ENCODE results near the gene GPR132.

Gene GPR132

GRCh38 chr14:105071942-105072341 lies 6.7 kb upstream of the GPR132 start:
- Histone ChIP-seq H3K9ac (ENCODE audit: low read length) (no peak overlapping the region), H3K27me3 (ENCODE audit: control insufficient read depth, insufficient read depth, low read length) (no peaks in the 10 kb centered on the region), H3K27ac (ENCODE audit: low read length) (no peak overlapping the region), H3K4me1 (ENCODE audit: control insufficient read depth, low read depth, low read length) (peaks cover 7% of the 10 kb centered on the region), H3K4me3 (ENCODE audit: low read length) (no peak overlapping the region), H3K9me3 (ENCODE audit: control insufficient read depth, low read depth, low read length) (no peaks in the 10 kb centered on the region), H3K36me3 (ENCODE audit: control insufficient read depth, low read depth, low read length) (no peaks in the 10 kb centered on the region)

DNA sequence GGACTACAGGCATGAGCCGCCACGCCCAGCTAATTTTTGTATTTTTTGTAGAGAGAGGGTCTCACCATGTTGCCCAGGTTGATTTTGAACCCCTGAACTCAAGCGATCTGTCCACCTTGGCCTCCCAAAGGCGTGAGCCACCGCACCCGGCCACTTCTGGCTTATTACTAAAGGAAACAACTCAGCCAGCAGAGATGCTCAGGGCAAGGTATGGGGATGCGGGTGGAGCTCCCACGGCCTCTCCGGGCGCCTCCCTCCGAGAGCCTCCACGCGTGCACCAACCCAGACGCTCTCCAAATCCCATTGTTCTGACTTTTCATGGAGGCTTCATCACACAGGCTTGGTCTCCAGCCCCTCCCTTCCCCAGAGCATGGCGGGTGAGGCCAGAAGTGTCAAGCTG lies 6.1 kb upstream of the GPR132 start:
- Histone ChIP-seq H3K27ac (ENCODE audit: low read length) (no peak overlapping the region), H3K9ac (ENCODE audit: low read length) (no peak overlapping the region), H3K4me1 (ENCODE audit: control insufficient read depth, low read depth, low read length) (peaks cover 7% of the 10 kb centered on the region)

DNA sequence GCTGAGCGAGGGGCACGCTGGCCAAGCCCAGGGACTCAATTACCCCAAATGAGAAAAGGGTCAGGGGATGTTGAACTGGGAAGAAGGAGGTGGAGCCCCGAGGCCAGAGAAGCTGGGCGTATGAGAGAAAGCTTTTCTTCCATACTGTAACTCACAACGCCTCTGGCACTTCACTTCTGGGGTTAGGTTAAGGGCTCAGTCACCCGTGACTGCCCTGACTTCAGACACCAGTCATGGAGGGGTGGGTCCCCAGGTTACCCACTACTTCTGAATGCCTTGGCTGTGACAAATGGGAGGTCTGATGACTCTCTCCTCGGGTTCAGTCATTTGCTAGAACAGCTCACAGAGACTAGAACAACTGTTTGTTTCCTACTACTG lies 5.5 kb upstream of the GPR132 start:
- peaks cover 4% of the 10 kb centered on the region for H3K4me1 ChIP-seq (ENCODE audit: control insufficient read depth, low read depth, low read length)

More for the DNA sequence above, 6.1 kb upstream of the GPR132 start:
- Histone ChIP-seq H3K9me3 (ENCODE audit: control insufficient read depth, low read depth, low read length) (no peaks in the 10 kb centered on the region), H3K27me3 (ENCODE audit: control insufficient read depth, insufficient read depth, low read length) (no peaks in the 10 kb centered on the region), H3K4me3 (ENCODE audit: low read length) (no peak overlapping the region), H3K36me3 (ENCODE audit: control insufficient read depth, low read depth, low read length) (no peaks in the 10 kb centered on the region)

DNA sequence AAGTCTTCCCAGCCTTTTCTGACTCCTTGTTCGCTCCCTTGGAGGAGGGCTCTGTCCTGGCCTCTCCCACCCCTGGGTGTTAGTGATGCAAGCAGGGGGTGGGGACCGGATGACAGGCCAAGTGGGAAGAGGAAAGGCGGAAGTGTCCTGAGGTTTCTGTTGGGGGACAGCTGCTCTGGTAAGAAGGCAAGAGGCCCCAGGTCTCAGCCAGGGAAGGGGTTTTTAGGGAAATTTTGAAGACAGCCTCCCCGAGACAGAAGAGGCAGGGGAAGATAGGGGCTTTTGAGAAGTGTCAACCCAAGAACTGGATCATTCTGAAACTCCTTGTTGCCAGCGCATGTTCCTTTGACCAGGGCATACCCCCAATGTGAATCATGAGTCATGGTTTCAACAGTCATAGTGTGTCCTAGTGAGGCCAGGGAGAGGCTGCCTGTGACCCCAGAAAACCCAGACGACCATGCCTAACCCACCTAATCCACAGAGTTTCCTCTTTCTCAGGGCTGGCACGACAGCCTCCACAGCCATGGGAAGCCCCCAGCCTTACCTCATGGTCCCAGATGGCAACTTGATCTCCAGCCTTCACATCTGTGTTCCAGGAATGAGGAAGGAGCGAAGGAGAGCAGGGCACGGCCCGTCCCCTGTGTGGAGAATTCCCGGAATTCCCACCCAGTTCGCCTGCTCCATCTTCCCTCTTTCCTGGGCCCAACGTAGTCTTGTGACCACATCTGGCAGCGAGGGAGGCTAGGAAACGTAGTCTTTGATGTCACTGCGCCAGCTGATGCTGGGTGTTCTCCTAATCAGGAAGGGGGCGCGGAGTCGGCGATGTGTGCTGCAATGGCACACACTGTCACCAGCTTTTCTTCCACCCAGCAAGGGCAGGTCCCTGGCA lies 4.9 kb upstream of the GPR132 start:
- H3K9ac ChIP-seq (ENCODE audit: low read length): no peak overlapping the region
- H3K36me3 ChIP-seq (ENCODE audit: control insufficient read depth, low read depth, low read length): no peaks in the 10 kb centered on the region
- no peaks in the 10 kb centered on the region for H3K9me3 ChIP-seq (ENCODE audit: control insufficient read depth, low read depth, low read length)
- no peaks in the 10 kb centered on the region for H3K27me3 ChIP-seq (ENCODE audit: control insufficient read depth, insufficient read depth, low read length)
- no peaks in the 10 kb centered on the region for H3K4me1 ChIP-seq (ENCODE audit: control insufficient read depth, low read depth, low read length)
- H3K27ac ChIP-seq (ENCODE audit: low read length): no peak overlapping the region
- H3K4me3 ChIP-seq (ENCODE audit: low read length): no peak overlapping the region

More for the DNA sequence above, 5.5 kb upstream of the GPR132 start:
- H3K9ac ChIP-seq (ENCODE audit: low read length): no peak overlapping the region
- no peak overlapping the region for H3K4me3 ChIP-seq (ENCODE audit: low read length)
- no peak overlapping the region for H3K27ac ChIP-seq (ENCODE audit: low read length)
- no peaks in the 10 kb centered on the region for H3K27me3 ChIP-seq (ENCODE audit: control insufficient read depth, insufficient read depth, low read length)
- no peaks in the 10 kb centered on the region for H3K9me3 ChIP-seq (ENCODE audit: control insufficient read depth, low read depth, low read length)
- H3K36me3 ChIP-seq (ENCODE audit: control insufficient read depth, low read depth, low read length): no peaks in the 10 kb centered on the region

- no peak overlapping the region for H3K27ac ChIP-seq (ENCODE audit: low read length)
- no peaks in the 10 kb centered on the region for H3K9me3 ChIP-seq (ENCODE audit: control insufficient read depth, low read depth, low read length)
- H3K9ac ChIP-seq (ENCODE audit: low read length): no peak overlapping the region
- no peaks in the 10 kb centered on the region for H3K36me3 ChIP-seq (ENCODE audit: control insufficient read depth, low read depth, low read length)
- no peak overlapping the region for H3K4me3 ChIP-seq (ENCODE audit: low read length)
- H3K27me3 ChIP-seq (ENCODE audit: control insufficient read depth, insufficient read depth, low read length): no peaks in the 10 kb centered on the region
- H3K4me1 ChIP-seq (ENCODE audit: control insufficient read depth, low read depth, low read length): no peaks in the 10 kb centered on the region
Measured at GRCh38 chr14:105069522-105069870, 4.3 kb upstream of the GPR132 start.

GRCh38 chr14:105068818-105069217 lies 3.6 kb upstream of the GPR132 start:
- H3K36me3 ChIP-seq (ENCODE audit: control insufficient read depth, low read depth, low read length): no peaks in the 10 kb centered on the region
- H3K27me3 ChIP-seq (ENCODE audit: control insufficient read depth, insufficient read depth, low read length): no peaks in the 10 kb centered on the region
- H3K9me3 ChIP-seq (ENCODE audit: control insufficient read depth, low read depth, low read length): no peaks in the 10 kb centered on the region
- H3K9ac ChIP-seq (ENCODE audit: low read length): no peak overlapping the region
- H3K4me3 ChIP-seq (ENCODE audit: low read length): no peak overlapping the region
- no peaks in the 10 kb centered on the region for H3K4me1 ChIP-seq (ENCODE audit: control insufficient read depth, low read depth, low read length)
- no peak overlapping the region for H3K27ac ChIP-seq (ENCODE audit: low read length)

DNA sequence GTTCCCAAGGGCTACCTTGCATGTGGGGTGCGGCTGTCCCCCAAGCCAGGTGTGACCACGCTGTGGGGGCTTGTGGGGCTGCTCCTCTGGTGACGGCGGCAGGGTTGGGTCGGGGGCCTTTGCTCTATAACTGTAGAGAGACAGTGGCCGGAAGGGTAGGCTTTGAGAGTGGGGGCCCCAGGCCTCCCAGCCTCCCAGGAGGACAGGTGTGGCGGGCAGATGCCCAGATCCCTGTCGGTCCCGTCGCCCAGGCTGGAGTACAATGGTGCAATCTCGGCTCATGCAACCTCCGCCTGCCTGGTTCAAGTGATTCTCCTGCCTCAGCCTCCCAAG lies 2.7 kb upstream of the GPR132 start:
- Histone ChIP-seq H3K9ac (ENCODE audit: low read length) (no peak overlapping the region), H3K4me1 (ENCODE audit: control insufficient read depth, low read depth, low read length) (no peaks in the 10 kb centered on the region), H3K4me3 (ENCODE audit: low read length) (no peak overlapping the region), H3K27me3 (ENCODE audit: control insufficient read depth, insufficient read depth, low read length) (no peaks in the 10 kb centered on the region), H3K27ac (ENCODE audit: low read length) (no peak overlapping the region), H3K9me3 (ENCODE audit: control insufficient read depth, low read depth, low read length) (no peaks in the 10 kb centered on the region), H3K36me3 (ENCODE audit: control insufficient read depth, low read depth, low read length) (no peaks in the 10 kb centered on the region)

DNA sequence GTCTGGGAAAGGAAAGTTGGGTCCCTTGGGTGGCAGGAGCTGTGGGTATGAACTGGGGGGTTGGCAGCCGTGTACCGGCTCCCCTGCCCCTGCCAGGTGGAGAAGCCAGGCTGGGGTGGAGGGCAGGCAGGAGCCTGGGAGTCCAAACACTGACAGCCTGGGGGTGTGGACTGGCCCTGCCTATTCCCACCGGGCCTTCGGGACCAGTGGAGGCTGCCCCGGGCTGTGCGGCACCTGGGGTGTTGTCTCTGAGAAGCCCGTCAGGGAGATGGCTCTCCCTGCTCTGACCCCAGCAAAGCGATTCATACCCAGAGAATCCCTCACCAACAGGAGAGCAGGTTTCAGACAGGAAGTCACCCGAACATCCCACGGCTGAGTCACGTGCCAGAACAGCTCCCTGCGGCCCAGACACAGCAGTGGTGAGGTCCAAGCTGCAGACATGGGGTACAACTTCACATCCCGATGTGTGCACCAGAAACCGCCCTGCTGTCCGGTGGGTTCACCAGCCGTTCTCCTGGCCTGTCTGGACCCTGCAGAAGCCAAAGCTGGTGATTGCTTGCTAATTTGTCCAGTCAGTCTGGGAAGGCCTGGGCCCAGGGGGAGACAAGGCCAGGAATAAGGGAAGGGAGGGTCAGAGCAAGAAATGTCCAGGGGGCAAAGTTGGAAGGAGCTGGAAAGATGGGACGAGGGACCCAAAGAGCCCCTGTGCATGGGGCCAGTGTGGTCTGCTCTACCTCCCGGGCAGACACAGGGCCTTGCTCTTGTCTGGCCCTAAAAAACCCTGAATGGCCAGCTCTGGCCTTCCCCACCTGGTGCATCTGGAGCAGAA lies 2.1 kb upstream of the GPR132 start:
- no peaks in the 10 kb centered on the region for H3K9me3 ChIP-seq (ENCODE audit: control insufficient read depth, low read depth, low read length)
- H3K27ac ChIP-seq (ENCODE audit: low read length): no peak overlapping the region
- no peak overlapping the region for H3K9ac ChIP-seq (ENCODE audit: low read length)
- H3K4me1 ChIP-seq (ENCODE audit: control insufficient read depth, low read depth, low read length): no peaks in the 10 kb centered on the region
- no peaks in the 10 kb centered on the region for H3K27me3 ChIP-seq (ENCODE audit: control insufficient read depth, insufficient read depth, low read length)
- no peak overlapping the region for H3K4me3 ChIP-seq (ENCODE audit: low read length)
- no peaks in the 10 kb centered on the region for H3K36me3 ChIP-seq (ENCODE audit: control insufficient read depth, low read depth, low read length)

DNA sequence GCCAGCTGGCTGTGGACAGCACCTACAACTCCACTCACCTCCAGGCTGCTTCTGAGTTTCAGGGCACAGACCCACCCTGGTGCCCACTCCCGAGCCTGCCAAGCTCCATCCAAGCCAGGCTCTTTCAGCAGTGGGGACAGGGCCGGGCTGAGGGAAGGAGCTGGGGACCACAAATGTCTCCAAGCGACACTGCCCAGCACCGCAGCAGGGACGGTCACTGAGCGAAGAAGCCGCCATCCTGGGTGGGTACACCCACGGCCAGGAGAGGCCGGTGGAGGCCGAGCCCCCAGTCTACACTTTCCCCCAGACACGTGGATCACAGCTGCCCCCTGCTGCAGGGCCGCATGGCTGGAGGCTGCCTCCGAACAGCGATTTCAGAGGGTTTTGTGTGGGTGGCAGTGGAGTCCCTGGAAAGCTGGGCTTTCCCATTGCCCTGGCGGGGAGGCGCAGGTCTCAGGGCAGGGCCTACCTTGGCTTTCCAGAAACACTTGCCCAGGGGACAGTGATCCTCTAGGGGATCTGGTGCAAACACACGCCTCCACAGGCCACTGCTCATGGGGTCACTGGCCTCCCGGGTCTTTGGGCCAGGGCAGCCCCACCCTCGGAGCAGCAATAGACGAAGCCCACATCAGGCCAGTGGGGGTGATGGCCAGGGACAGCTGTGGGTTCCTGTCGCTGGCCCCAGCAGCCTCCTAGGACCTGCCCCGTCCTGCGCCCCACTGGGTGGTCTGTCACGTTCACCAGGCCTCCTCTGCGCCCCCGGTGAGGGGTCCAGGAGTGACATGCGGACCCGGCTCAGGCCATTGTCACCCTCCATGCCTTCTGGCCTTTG lies 1.2 kb upstream of the GPR132 start:
- Histone ChIP-seq H3K27ac (ENCODE audit: low read length) (no peak overlapping the region), H3K4me3 (ENCODE audit: low read length) (no peak overlapping the region), H3K9me3 (ENCODE audit: control insufficient read depth, low read depth, low read length) (no peaks in the 10 kb centered on the region), H3K9ac (ENCODE audit: low read length) (no peak overlapping the region), H3K27me3 (ENCODE audit: control insufficient read depth, insufficient read depth, low read length) (no peaks in the 10 kb centered on the region), H3K36me3 (ENCODE audit: control insufficient read depth, low read depth, low read length) (no peaks in the 10 kb centered on the region), H3K4me1 (ENCODE audit: control insufficient read depth, low read depth, low read length) (no peaks in the 10 kb centered on the region)

DNA sequence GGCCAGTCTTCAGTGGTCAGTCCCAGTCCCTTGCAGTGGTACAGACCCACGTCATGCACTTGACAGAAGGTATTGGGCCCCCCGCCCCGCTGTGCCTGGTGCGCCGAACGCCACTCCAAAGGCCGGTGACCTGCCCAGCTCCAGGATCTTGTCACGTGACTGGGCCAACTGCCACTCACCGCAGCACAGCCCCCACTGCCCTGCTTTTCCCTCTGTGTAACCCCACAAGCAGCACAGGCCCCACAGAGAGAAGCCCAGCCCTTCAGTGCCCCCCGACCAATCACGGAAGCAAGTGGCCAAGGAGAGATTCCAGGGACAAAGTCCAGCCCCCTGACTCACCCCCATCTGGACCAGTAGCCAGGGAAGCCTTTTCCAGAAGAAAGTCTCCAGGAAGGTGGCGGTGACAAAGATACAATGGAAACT lies 498 bp downstream of the GPR132 start:
- Histone ChIP-seq H3K4me1 (ENCODE audit: control insufficient read depth, low read depth, low read length) (no peaks in the 10 kb centered on the region), H3K36me3 (ENCODE audit: control insufficient read depth, low read depth, low read length) (no peaks in the 10 kb centered on the region), H3K9me3 (ENCODE audit: control insufficient read depth, low read depth, low read length) (no peaks in the 10 kb centered on the region), H3K27me3 (ENCODE audit: control insufficient read depth, insufficient read depth, low read length) (no peaks in the 10 kb centered on the region), H3K4me3 (ENCODE audit: low read length) (no peak overlapping the region), H3K27ac (ENCODE audit: low read length) (no peak overlapping the region), H3K9ac (ENCODE audit: low read length) (no peak overlapping the region)

GRCh38 chr14:105064001-105064400 lies 1.2 kb downstream of the GPR132 start:
- Histone ChIP-seq H3K9ac (ENCODE audit: low read length) (no peak overlapping the region), H3K9me3 (ENCODE audit: control insufficient read depth, low read depth, low read length) (no peaks in the 10 kb centered on the region), H3K4me3 (ENCODE audit: low read length) (no peak overlapping the region), H3K27ac (ENCODE audit: low read length) (no peak overlapping the region), H3K4me1 (ENCODE audit: control insufficient read depth, low read depth, low read length) (no peaks in the 10 kb centered on the region), H3K36me3 (ENCODE audit: control insufficient read depth, low read depth, low read length) (no peaks in the 10 kb centered on the region), H3K27me3 (ENCODE audit: control insufficient read depth, insufficient read depth, low read length) (no peaks in the 10 kb centered on the region)
